NCI-H345 treated with DMSO at 0.1 percent for 48 hours (cell line): ENCODE results near the gene DNM1.

ENCODE experiments used
- DNase-seq: peaks from one replicate; lab custom pipeline; 2025; ENCODE audit not compliant: unreplicated experiment; lab: John Stamatoyannopoulos, UW

The DNM1 gene

GRCh38 chr9:128304136-128304970, 101.2 kb downstream of the DNM1 start:
- DNase-seq = no peak
